ENCODE results near the gene CD200R1. TPM values are rescaled to one million over a fixed set of nuclear protein-coding genes. Genes with fewer than 3 reads are reported as not detected.

Gene CD200R1
- total RNA-seq, 2 experiments from 2014 or later, result 1.1 TPM

GRCh38 chr3:112875561-112875960 is 99.3 kb downstream of the CD200R1 start:
- no peak for DNase-seq
- no peak overlapping the region for H3K27ac Mint-ChIP-seq
- peaks cover 5% of the 10 kb centered on the region for H3K9me3 Mint-ChIP-seq
- no peaks in the 10 kb centered on the region for H3K27me3 Mint-ChIP-seq (ENCODE audit: low read depth)
- H3K4me3 Mint-ChIP-seq, result no peak overlapping the region
- no peaks in the 10 kb centered on the region for H3K36me3 Mint-ChIP-seq (ENCODE audit: low read depth)
- no peaks in the 10 kb centered on the region for H3K4me1 Mint-ChIP-seq (ENCODE audit: low read depth)
- intact Hi-C loops (cut with micrococcal nuclease), result no loop called here
- CTCF ChIA-PET, result no interaction called here

GRCh38 chr3:112874725-112875124 is 100.2 kb downstream of the CD200R1 start:
- no peak overlapping the region for H3K4me3 Mint-ChIP-seq
- CTCF ChIA-PET, result no interaction called here
- H3K27ac Mint-ChIP-seq, result no peak overlapping the region
- intact Hi-C loops (cut with micrococcal nuclease), result no loop called here
- H3K4me1 Mint-ChIP-seq (ENCODE audit: low read depth), result no peaks in the 10 kb centered on the region
- no peak for DNase-seq
- H3K36me3 Mint-ChIP-seq (ENCODE audit: low read depth), result no peaks in the 10 kb centered on the region
- H3K27me3 Mint-ChIP-seq (ENCODE audit: low read depth), result no peaks in the 10 kb centered on the region
- peaks cover 13% of the 10 kb centered on the region for H3K9me3 Mint-ChIP-seq

GRCh38 chr3:112873632-112874031 is 101.3 kb downstream of the CD200R1 start:
- Mint-ChIP-seq H3K4me1 (ENCODE audit: low read depth) (no peaks in the 10 kb centered on the region), H3K27ac (no peak overlapping the region), H3K27me3 (ENCODE audit: low read depth) (no peaks in the 10 kb centered on the region), H3K4me3 (no peak overlapping the region), H3K36me3 (ENCODE audit: low read depth) (peaks cover 1% of the 10 kb centered on the region), H3K9me3 (peaks cover 16% of the 10 kb centered on the region)
- no peak for DNase-seq
- CTCF ChIA-PET, result no interaction called here
- intact Hi-C loops (cut with micrococcal nuclease), result no loop called here

- Mint-ChIP-seq H3K36me3 (ENCODE audit: low read depth) (peaks cover 1% of the 10 kb centered on the region), H3K27me3 (ENCODE audit: low read depth) (no peaks in the 10 kb centered on the region), H3K4me1 (ENCODE audit: low read depth) (no peaks in the 10 kb centered on the region), H3K4me3 (no peak overlapping the region), H3K27ac (no peak overlapping the region), H3K9me3 (peaks cover 17% of the 10 kb centered on the region)
- intact Hi-C loops (cut with micrococcal nuclease), result no loop called here
- CTCF ChIA-PET, result no interaction called here
- no peak for DNase-seq
Measured at GRCh38 chr3:112871735-112872134, 103.2 kb downstream of the CD200R1 start.

Other genes starting within 250 kb of the CD200R1 start
- gene CD200R1L, start 128.2 kb downstream of the CD200R1 start, total RNA-seq, result not detected
- 10 to 100 TPM; 62.8 to 68.9 TPM for gene GTPBP8, start 15.9 kb upstream of the CD200R1 start, total RNA-seq
- gene BOC, start 236.5 kb upstream of the CD200R1 start, total RNA-seq, result under 1 TPM in 1 of 2 experiments, not detected in 1; 0.29 TPM